HS-27A (cell line): Measurements from ENCODE around the gene TARBP2.

Experiments
- DNase-seq: peaks from one replicate; pipeline ENCODE4 v3.0.0-alpha.2; 2012; ENCODE audit warnings: low read depth, missing footprints

Gene TARBP2

GRCh38 chr12:53496752-53497032 is 4.4 kb upstream of the TARBP2 start:
- DNase-seq = no peak

GRCh38 chr12:53497461-53497860 is 3.6 kb upstream of the TARBP2 start:
- no peak for DNase-seq

GRCh38 chr12:53498235-53498630 is 2.9 kb upstream of the TARBP2 start:
- DNase-seq = no peak

GRCh38 chr12:53499266-53500141 is 1.6 kb upstream of the TARBP2 start, which contains the start of gene MAP3K12:
TSS of gene MAP3K12 (minus strand) at chr12:53499458. CDS start at chr12:53487391, 12,067 bp downstream.
- DNase-seq = no peak

- no peak for DNase-seq
Measured at GRCh38 chr12:53500142-53500775, 824 bp upstream of the TARBP2 start.

- no peak for DNase-seq
Measured at GRCh38 chr12:53501615-53502181, 615 bp downstream of the TARBP2 start.

GRCh38 chr12:53502331-53502730 is 1.2 kb downstream of the TARBP2 start:
- no peak for DNase-seq

GRCh38 chr12:53502983-53503728 is 2.1 kb downstream of the TARBP2 start:
- DNase-seq = no peak

GRCh38 chr12:53504004-53504920 is 3.2 kb downstream of the TARBP2 start:
- no peak for DNase-seq

- DNase-seq = no peak
Measured at GRCh38 chr12:53505086-53505485, 4.0 kb downstream of the TARBP2 start.

- no peak for DNase-seq
Measured at GRCh38 chr12:53505555-53506449, 4.7 kb downstream of the TARBP2 start.

GRCh38 chr12:53506450-53506785 is 5.3 kb downstream of the TARBP2 start:
- no peak for DNase-seq

- DNase-seq = no peak
Measured at GRCh38 chr12:53506881-53507602, 6.0 kb downstream of the TARBP2 start, which contains the start of gene NPFF. TSS of gene NPFF (minus strand) at chr12:53507484. CDS start at chr12:53507474, 10 bp downstream.

- DNase-seq = no peak
Measured at GRCh38 chr12:53507603-53507885, 6.5 kb downstream of the TARBP2 start.

- no peak for DNase-seq
Measured at GRCh38 chr12:53508534-53509170, 7.6 kb downstream of the TARBP2 start.

GRCh38 chr12:53510181-53510812 is 9.2 kb downstream of the TARBP2 start:
- DNase-seq = no peak

- DNase-seq = no peak
Measured at GRCh38 chr12:53513712-53514410, 12.8 kb downstream of the TARBP2 start.

- DNase-seq = no peak
Measured at GRCh38 chr12:53514628-53515290, 13.7 kb downstream of the TARBP2 start.
